HG03159 (cell line): Measurements from ENCODE around the gene TTC22.

ENCODE experiments used
- ATAC-seq: cut with Tn5 transposase; IDR thresholded peaks from one replicate; pipeline ENCODE4 v1.9.1; 2021; ENCODE audit warnings: mild to moderate bottlenecking, moderate library complexity; ENCODE audit not compliant: unreplicated experiment

The TTC22 gene

DNA sequence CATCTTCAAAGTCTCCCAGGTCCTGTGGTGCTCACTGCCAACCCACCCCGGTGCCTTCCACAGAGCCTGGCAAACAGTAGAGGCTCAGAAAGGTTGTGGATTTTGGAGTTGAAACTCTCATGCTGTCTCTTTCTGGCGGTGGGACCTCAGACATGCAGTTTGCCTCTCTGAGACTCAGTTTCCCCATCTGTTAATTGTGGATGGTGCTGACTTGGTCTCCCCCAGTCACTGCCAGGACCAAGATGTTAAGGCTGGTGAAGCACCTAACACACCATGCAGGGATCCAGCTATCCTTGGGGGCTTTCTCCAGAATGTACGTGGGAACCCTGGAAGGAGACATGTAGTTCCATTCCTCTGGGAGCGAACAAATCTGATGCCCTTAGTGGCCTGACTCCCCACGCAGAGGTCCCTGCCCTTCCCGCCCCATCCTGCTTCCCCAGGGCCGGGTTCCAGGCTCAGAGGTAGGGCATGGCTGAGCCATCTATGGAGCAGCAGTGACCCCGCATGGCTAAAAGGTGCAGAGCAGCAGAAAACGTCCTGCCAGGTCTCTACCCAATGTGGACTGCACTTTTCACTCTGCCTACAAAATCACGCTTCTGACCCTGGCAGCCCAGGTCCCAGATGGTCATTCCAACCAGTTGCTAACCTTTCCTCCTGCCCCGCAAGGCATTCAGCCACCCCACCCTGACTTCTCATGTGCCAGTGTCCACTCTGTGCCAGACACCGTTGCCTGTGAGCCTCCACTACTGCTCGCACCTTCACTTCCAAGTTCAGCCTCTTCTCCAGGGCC lies 9.2 kb upstream of the TTC22 start:
- peak; percentile 60 for ATAC-seq

DNA sequence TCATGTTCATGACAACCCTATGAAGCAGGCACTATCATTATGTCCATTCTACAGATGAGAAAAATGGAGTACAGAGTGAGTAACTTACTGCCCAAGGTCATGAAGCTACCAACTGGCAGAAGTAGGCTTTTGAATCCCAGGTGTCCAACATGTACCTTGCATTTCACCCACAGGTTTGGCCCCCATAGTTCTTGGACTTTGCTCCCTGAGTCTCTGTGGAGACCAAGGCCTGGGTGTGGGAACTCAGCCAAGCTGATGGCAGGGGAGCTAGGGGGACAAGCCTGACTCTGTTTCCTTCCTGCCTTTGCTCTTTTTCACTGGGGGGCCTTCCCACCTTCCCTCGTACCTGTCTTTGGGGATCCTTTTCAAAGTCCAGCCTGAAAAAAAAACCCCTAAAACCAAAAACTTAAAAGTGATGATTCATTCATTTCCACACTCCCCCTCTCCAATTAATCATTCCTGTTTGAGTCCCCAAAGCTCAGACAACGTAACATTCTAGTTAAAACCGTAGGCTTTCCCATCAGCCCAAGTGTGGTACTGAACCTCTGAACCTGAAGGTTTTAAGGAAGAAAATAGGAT lies 8.5 kb upstream of the TTC22 start:
- ATAC-seq = no peak

DNA sequence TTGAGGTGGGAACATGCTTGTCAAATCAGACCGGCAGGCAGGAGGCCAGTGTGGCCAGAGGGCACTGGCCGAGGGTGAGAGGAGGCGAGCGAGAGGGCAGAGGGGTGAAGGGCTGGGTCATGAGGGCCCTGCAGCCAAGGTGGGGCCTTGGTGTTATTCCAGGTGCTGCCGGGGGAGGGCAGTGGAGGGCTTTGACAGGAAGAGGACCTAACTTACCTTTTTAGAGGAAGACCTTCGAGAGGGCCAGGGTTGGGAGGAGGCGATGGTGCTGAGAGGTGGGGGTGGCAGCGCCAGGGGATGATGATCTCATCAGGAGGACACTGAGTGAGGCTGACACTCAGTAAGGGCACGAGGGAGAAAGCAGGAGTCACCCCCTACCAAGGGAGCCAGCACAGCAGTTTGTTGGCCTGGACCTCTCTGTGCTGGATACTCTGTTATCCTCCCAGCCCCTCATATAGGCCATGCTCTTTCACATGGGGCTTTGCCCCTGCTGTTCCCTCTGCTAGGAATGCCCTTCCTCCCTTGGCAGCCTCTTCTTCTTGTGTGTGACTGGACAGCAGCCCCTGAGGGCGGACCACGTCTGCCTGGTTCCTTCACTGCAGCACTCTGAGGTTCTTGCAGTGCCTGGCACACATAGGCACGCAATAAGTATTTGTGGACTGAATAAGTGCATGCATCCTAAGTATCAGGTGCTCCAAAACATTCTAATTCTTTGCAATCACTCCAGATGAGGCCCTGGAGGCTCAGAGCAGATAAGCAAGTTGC lies 7.5 kb upstream of the TTC22 start:
- ATAC-seq = no peak

DNA sequence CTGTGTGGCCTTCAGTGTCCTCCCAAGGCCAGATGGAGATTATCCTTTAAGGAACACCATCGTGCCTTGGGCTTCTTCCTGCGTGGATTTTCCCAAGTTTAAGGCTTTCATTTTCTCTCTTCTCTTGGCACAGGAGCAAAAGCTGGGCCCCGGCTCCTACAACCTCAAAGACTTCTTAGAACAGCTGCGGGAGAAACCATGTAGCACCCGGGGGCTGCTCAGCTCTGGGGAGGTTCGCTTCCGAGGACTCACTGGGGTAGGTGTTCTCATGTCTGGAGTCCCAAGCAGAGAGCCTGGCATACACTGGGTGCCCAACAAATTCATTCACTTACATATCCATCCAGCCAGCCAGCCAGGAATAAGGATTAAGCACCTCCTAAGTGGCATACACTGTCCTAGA lies 6.6 kb upstream of the TTC22 start:
- no peak for ATAC-seq

GRCh38 chr1:54806931-54807611 lies 5.9 kb upstream of the TTC22 start:
- ATAC-seq = no peak

GRCh38 chr1:54805981-54806381 lies 4.9 kb upstream of the TTC22 start:
- no peak for ATAC-seq

GRCh38 chr1:54805466-54805865 lies 4.3 kb upstream of the TTC22 start:
- ATAC-seq = no peak

- no peak for ATAC-seq
Observed at GRCh38 chr1:54804471-54805132, 3.5 kb upstream of the TTC22 start.

DNA sequence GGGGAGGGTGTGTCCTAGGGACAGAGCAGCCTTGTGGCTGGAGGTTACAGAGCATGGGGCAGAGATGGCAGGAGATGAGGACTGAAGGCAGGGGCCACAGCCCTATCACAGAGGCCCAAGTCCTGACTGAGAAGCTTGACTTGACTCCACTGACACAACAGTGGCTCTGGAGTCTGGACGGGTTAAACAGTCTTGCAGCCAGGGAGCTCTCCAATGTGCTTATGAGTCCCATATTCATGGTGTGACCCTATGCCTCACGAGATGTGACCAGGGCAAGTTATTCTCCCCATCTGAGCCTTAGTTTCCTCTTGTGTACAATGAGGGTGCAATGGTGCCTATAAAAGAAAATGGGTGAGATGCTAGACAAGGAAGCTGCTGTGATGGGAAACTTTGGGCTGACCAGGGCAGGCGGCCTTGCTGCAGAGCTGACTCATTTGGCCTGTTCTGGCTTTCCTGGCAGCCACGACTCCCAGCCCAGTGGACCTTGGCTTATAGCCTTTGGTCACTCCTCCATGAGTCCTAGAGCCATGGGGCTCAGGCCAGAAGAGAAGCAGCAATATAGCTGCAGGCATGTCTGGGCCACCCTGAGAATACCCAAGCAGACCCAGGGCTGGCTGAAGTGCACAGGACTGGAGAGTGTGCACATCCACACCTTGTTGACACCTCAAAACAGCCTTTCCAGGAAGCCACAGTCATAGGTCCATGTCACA lies 2.8 kb upstream of the TTC22 start:
- no peak for ATAC-seq

- no peak for ATAC-seq
Observed at GRCh38 chr1:54800041-54800898, 853 bp downstream of the TTC22 start.

GRCh38 chr1:54798769-54799641 lies 2.1 kb downstream of the TTC22 start:
- no peak for ATAC-seq

DNA sequence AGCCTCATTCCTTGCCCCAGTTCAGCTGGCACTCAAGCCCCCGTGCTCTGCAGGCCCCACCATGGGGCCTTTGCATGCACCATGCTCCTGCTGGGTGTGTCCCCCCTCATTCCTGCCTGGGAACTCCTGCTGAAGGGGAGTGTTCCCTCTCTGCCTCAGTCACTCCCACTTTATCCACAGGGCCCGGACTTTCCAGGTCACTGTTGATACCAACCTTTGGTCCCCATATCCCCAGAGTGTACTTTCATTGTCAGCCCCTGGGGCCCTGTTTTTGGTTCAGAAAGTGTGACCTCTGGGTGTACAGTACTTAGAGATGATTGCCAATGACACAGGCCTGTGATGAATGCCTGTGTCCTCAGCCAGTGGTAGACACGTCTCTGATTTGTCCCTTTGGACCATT lies 2.9 kb downstream of the TTC22 start:
- ATAC-seq = no peak

- ATAC-seq = no peak
Observed at GRCh38 chr1:54796902-54797301, 4.2 kb downstream of the TTC22 start.

DNA sequence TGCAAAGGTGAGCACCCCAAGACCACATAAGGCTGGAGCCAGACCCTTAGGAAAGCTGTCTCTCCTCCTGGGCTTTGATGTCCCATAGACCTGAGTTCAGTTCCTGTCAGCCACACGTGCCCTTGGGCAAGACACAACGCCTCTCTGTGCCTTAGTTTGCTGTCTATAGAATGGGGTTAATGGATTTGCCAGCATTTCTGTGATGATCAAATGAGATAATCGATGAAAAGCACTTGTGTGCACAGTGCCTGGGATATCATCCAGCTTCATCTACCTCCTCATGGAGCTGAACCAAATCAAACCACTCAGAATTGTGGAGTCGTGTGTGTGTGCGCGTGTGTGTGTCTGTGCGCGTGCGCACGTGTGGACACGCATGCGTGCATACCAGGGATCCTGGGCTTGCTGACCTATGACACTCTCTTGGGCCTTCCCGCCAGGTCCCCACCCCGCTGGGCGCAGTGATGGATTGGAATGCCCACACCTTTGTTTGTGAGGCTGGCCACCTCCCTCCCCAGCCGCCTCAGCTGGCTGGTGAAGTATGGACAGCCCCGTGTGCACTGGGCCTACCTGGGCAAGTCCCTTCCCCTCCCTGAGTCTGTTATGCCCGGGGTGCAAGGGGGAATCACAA lies 5.2 kb downstream of the TTC22 start:
- no peak for ATAC-seq

- ATAC-seq = no peak
Observed at GRCh38 chr1:54795356-54795665, 5.8 kb downstream of the TTC22 start.

GRCh38 chr1:54794451-54795355 lies 6.4 kb downstream of the TTC22 start:
- no peak for ATAC-seq

DNA sequence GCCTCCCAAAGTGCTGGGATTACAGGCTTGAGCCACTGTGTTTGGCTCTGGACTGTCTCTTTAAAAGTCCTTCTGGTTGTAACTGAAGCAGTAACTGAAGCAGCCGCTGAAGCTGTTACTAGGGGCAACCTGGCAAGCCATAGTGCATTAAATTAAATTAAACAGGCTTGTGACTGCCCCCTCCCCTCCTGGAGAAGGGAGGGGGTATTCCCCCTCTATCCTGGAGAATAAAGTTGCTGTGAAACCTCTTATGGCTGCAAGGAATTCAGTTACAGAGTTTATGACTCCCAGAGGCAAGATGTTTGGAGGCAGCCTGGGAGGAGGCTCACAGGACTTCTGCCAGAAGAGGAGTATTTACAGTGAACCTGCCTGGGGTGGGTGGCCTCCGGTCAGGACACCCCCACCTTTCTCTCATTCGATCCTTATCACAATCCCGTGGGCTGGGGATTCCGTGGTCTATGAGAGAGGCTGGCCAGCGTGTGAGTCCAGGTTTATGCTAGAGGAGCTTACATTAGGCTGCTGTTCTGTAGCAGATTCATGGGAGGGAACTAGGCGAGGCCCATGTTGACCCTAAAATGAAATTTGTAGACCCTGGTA lies 8.3 kb downstream of the TTC22 start:
- ATAC-seq = no peak
